ENCODE measurements around the gene APCDD1. TPM values are rescaled to one million over a fixed set of nuclear protein-coding genes. Genes with fewer than 3 reads are reported as not detected.

APCDD1 gene
- total and polyA plus RNA-seq, 2 of the 13 experiments (the other 11 are each of a cell fraction or from before 2014, with no cell fraction given): 2.1 to 8.6 TPM

DNA sequence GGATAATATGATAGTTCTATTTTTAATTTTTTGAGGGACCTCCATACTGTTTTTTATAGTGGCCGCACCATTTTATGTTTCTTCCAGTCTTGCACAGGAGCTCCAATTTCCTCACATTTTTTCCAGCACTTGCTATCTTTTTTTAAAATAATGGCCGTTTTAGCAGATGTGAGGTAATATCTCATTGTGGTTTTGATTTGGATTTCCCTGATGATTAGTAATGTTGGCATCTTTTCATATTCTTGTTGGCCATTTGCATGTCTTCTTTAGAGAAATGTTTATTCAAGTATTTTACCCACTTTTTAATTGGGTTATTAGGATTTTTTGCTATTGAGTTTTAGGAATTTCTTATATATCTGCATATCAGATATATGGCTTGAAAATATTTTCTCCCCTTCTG is 41.5 kb downstream of the APCDD1 start:
- 28% methylated on average over 2 of the region's 2 CpGs for WGBS (ENCODE audit: low lambda C conversion rate)
- no peak overlapping the region for H3K27ac ChIP-seq (ENCODE audit: extremely low read length, insufficient read depth, low read length)
- no peaks in the 10 kb centered on the region for H4K20me1 ChIP-seq (ENCODE audit: insufficient read depth, low read length)
- DNase-seq (ENCODE audit: low spot score) (no peak), FAIRE-seq (no peak), ATAC-seq (no peak)
- in situ Hi-C loops (cut with HindIII; ENCODE audit: extremely low pct_ligation_motif_present, low pct_unique_long_range_greater_than_20kb) (no loop called here), intact Hi-C loops (cut with micrococcal nuclease; ENCODE audit: unreplicated experiment) (no loop called here)
- H3K27me3 ChIP-seq (ENCODE audit: control insufficient read depth in 1 of 2, insufficient read depth in 2 of 2, low read length in 2 of 2): no peaks in the 10 kb centered on the region; a peak in 1 of 5 replicates
- no peak overlapping the region for H3K4me2 ChIP-seq (ENCODE audit: low read depth, low read length)
- no TSS peak for BruUV-seq (replicated peaks)
- H3K79me2 ChIP-seq (ENCODE audit: insufficient read depth, low read length): no peaks in the 10 kb centered on the region
- H3K9me3 ChIP-seq (ENCODE audit: low read length): no peaks in the 10 kb centered on the region
- POLR2A ChIA-PET: no interaction called here
- H3K36me3 ChIP-seq (replicated peaks in 1 of 2; ENCODE audit: control insufficient read depth in 1 of 2, insufficient read depth in 2 of 2, low read length in 2 of 2): no peaks in the 10 kb centered on the region
- no peak overlapping the region for H2AFZ ChIP-seq (ENCODE audit: low read length)
- H3K4me1 ChIP-seq (ENCODE audit: insufficient read depth, low read length): no peaks in the 10 kb centered on the region
- H3K9ac ChIP-seq (ENCODE audit: insufficient read depth, low read depth, low read length): no peak overlapping the region
- no peak for TF ChIP-seq SNAI1 (CRISPR knock-in tag; IDR thresholded peaks at IDR 0.05; ENCODE audit: borderline replicate concordance)
- no peak for TF ChIP-seq ZNF205 (CRISPR knock-in tag; IDR thresholded peaks at IDR 0.05)
- TF ChIP-seq ZNF670 (CRISPR knock-in tag; IDR thresholded peaks at IDR 0.05; ENCODE audit: borderline replicate concordance): no peak
- TF ChIP-seq KDM3A (CRISPR knock-in tag; IDR thresholded peaks at IDR 0.05; ENCODE audit: low read depth): no peak
- TF ChIP-seq SOX5 (CRISPR knock-in tag; IDR thresholded peaks at IDR 0.05; ENCODE audit: borderline replicate concordance): no peak
- TF ChIP-seq THAP11 (CRISPR knock-in tag; IDR thresholded peaks at IDR 0.05): no peak
- no peak for TF ChIP-seq ZKSCAN1 (IDR thresholded peaks at IDR 0.05; ENCODE audit: low read length)
- TF ChIP-seq STAG1 (CRISPR knock-in tag; IDR thresholded peaks at IDR 0.05): no peak
- no peak overlapping the region for H3K4me3 ChIP-seq (replicated peaks in 1 of 3; ENCODE audit: insufficient read depth in 1 of 3, low read depth in 2 of 3, low read length in 3 of 3)
- CTCF ChIA-PET (ENCODE audit: low intra/inter-chr PET ratio, low total read pairs): no interaction called here

DNA sequence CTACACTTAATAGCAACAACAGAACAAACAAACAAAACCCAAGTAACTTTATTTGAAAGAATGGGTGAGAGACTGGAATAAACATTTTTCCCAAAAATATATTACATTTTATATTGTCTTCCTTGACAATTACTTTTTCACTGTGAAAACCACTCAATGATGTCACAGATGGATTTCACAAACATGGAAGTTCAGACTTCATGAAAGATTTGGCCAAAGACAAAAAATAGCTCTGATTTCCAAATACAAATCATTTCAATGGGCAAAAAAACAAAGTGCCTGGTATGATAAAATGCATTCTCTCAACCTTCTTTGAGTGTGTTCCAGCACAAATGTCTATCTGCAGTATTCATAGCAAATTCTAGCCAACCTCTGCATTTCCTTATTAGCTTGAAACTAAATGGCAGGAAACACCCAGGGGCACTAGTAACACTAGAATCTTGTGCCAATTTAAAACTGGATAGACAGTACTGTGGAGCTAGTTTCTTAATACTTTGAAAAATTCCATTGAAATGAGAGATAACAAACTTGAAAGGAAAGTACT is 42.8 kb downstream of the APCDD1 start:
- H3K27ac ChIP-seq (ENCODE audit: extremely low read length, insufficient read depth, low read length): no peak overlapping the region
- no peak overlapping the region for H3K4me2 ChIP-seq (ENCODE audit: low read depth, low read length)
- no peaks in the 10 kb centered on the region for H3K79me2 ChIP-seq (ENCODE audit: insufficient read depth, low read length)
- H2AFZ ChIP-seq (ENCODE audit: low read length): no peak overlapping the region
- in situ Hi-C loops (cut with HindIII; ENCODE audit: extremely low pct_ligation_motif_present, low pct_unique_long_range_greater_than_20kb): no loop called here
- POLR2A ChIA-PET: no interaction called here
- no peak for DNase-seq (ENCODE audit: low spot score)
- FAIRE-seq: no peak
- no peaks in the 10 kb centered on the region for H3K9me3 ChIP-seq (ENCODE audit: low read length)
- no peak for ATAC-seq
- TF ChIP-seq ZNF3 (CRISPR knock-in tag; IDR thresholded peaks at IDR 0.05) (no peak), RFX3 (CRISPR knock-in tag; IDR thresholded peaks at IDR 0.05) (no peak)
- BruUV-seq (replicated peaks): no TSS peak
- H3K36me3 ChIP-seq (replicated peaks in 1 of 2; ENCODE audit: control insufficient read depth in 1 of 2, insufficient read depth in 2 of 2, low read length in 2 of 2): no peaks in the 10 kb centered on the region
- no peaks in the 10 kb centered on the region for H3K4me1 ChIP-seq (ENCODE audit: insufficient read depth, low read length)
- H3K4me3 ChIP-seq (replicated peaks in 1 of 3; ENCODE audit: insufficient read depth in 1 of 3, low read depth in 2 of 3, low read length in 3 of 3): no peak overlapping the region
- no peaks in the 10 kb centered on the region; a peak in 1 of 5 replicates for H3K27me3 ChIP-seq (ENCODE audit: control insufficient read depth in 1 of 2, insufficient read depth in 2 of 2, low read length in 2 of 2)
- no peak overlapping the region for H3K9ac ChIP-seq (ENCODE audit: insufficient read depth, low read depth, low read length)
- intact Hi-C loops (cut with micrococcal nuclease; ENCODE audit: unreplicated experiment): no loop called here
- no peaks in the 10 kb centered on the region for H4K20me1 ChIP-seq (ENCODE audit: insufficient read depth, low read length)
- CTCF ChIA-PET (ENCODE audit: low intra/inter-chr PET ratio, low total read pairs): no interaction called here

All from HepG2 (cell line).